WTC11 (cell line): ENCODE measurements around the gene SHISA9. TPM values are rescaled to one million over a fixed set of nuclear protein-coding genes. Genes with fewer than 3 reads are reported as not detected.

Experiments
- ATAC-seq: fragments of 200-7000 bp; cut with Tn5 transposase; 2 replicates; pipeline ENCODE4 v1.10.0; 2021; ENCODE audit warnings: mild to moderate bottlenecking, moderate library complexity
- CTCF ChIA-PET: fragments of 300-600 bp; sonication (Branson Sonifier 250); formaldehyde crosslinking; loops from one replicate; lab custom pipeline; 2021; ENCODE audit warnings: antibody characterized with exemption; lab: Charles Lee
- POLR2A ChIA-PET: fragments of 350-600 bp; sonication (Branson Sonifier 250); formaldehyde crosslinking; loops from one replicate; lab custom pipeline; 2021; ENCODE audit warnings: antibody characterized with exemption; lab: Charles Lee
- DNase-seq: peaks from one replicate; pipeline ENCODE4 v3.0.0; 2021; ENCODE audit warnings: low spot score
- H3K27ac Mint-ChIP-seq: 2 replicates; pipeline ENCODE4 v1.8.0; 2021; ENCODE audit warnings: mixed read lengths
- H3K27me3 Mint-ChIP-seq: 2 replicates; pipeline ENCODE4 v1.8.0; 2021; ENCODE audit warnings: low read depth, mild to moderate bottlenecking, moderate library complexity, mixed read lengths
- H3K36me3 Mint-ChIP-seq: 2 replicates; pipeline ENCODE4 v1.8.0; 2021; ENCODE audit warnings: mixed read lengths
- H3K4me1 Mint-ChIP-seq: 2 replicates; pipeline ENCODE4 v1.8.0; 2022; ENCODE audit warnings: mixed read lengths
- H3K4me3 Mint-ChIP-seq: 2 replicates; pipeline ENCODE4 v1.8.0; 2021; ENCODE audit warnings: mild to moderate bottlenecking, moderate library complexity, mixed read lengths
- H3K9me3 Mint-ChIP-seq: 2 replicates; pipeline ENCODE4 v1.8.0; 2021; ENCODE audit warnings: mixed read lengths
- ATF1 ChIP-seq: sonication (generic); formaldehyde crosslinking; IDR thresholded peaks from 2 replicates; pipeline ENCODE4 v1.8.1; 2023; ENCODE audit warnings: mild to moderate bottlenecking, moderate library complexity, missing genetic modification reagents
- ATF2 ChIP-seq: sonication (generic); formaldehyde crosslinking; IDR thresholded peaks from 2 replicates; pipeline ENCODE4 v1.8.1; 2022; ENCODE audit warnings: low read depth, missing genetic modification reagents, borderline replicate concordance
- ATF3 ChIP-seq: sonication (generic); formaldehyde crosslinking; conservative IDR thresholded peaks from 2 replicates; pipeline ENCODE4 v1.8.1; 2022; ENCODE audit warnings: mild to moderate bottlenecking, missing genetic modification reagents
- ETV6 ChIP-seq: sonication (generic); formaldehyde crosslinking; IDR thresholded peaks from 2 replicates; pipeline ENCODE4 v1.8.1; 2022; ENCODE audit warnings: mild to moderate bottlenecking, missing genetic modification reagents
- FOXK1 ChIP-seq: sonication (generic); formaldehyde crosslinking; IDR thresholded peaks from 2 replicates; pipeline ENCODE4 v1.8.0; 2022; ENCODE audit warnings: mild to moderate bottlenecking, moderate library complexity, missing genetic modification reagents
- FOXP4 ChIP-seq: sonication (generic); formaldehyde crosslinking; IDR thresholded peaks from 2 replicates; pipeline ENCODE4 v1.8.0; 2022; ENCODE audit warnings: mild to moderate bottlenecking, missing genetic modification reagents
- HMGA2 ChIP-seq: fragments of 250-450 bp; sonication (Bioruptor Pico); IDR thresholded peaks from 2 replicates; pipeline ENCODE4 v1.4.0; 2021; ENCODE audit warnings: mild to moderate bottlenecking, moderate library complexity
- KAT7 ChIP-seq: sonication (generic); formaldehyde crosslinking; IDR thresholded peaks from 2 replicates; pipeline ENCODE4 v1.8.1; 2023; ENCODE audit warnings: missing genetic modification reagents, mild to moderate bottlenecking, borderline replicate concordance
- NFYB ChIP-seq: sonication (generic); formaldehyde crosslinking; conservative IDR thresholded peaks from 2 replicates; pipeline ENCODE4 v1.8.0; 2022; ENCODE audit warnings: low read depth, missing genetic modification reagents
- PRDM15 ChIP-seq: sonication (generic); formaldehyde crosslinking; IDR thresholded peaks from 2 replicates; pipeline ENCODE4 v1.8.0; 2022; ENCODE audit warnings: missing genetic modification reagents
- PREB ChIP-seq: sonication (generic); formaldehyde crosslinking; IDR thresholded peaks from 2 replicates; pipeline ENCODE4 v1.8.1; 2022; ENCODE audit warnings: mild to moderate bottlenecking, missing genetic modification reagents, moderate library complexity, borderline replicate concordance
- PRRX2 ChIP-seq: fragments of 250-450 bp; sonication (Bioruptor Pico); IDR thresholded peaks from 2 replicates; pipeline ENCODE4 v1.8.0; 2021; ENCODE audit warnings: mild to moderate bottlenecking
- RORB ChIP-seq: fragments of 250-450 bp; sonication (Bioruptor Pico); IDR thresholded peaks from 2 replicates; pipeline ENCODE4 v1.9.0; 2021; ENCODE audit warnings: mild to moderate bottlenecking
- SMAD4 ChIP-seq: sonication (generic); formaldehyde crosslinking; IDR thresholded peaks from 2 replicates; pipeline ENCODE4 v1.8.0; 2022; ENCODE audit warnings: mild to moderate bottlenecking, missing genetic modification reagents
- SP1 ChIP-seq: sonication (generic); formaldehyde crosslinking; conservative IDR thresholded peaks from 2 replicates; pipeline ENCODE4 v1.8.1; 2022; ENCODE audit warnings: missing genetic modification reagents
- TEAD1 ChIP-seq: sonication (generic); formaldehyde crosslinking; IDR thresholded peaks from 2 replicates; pipeline ENCODE4 v1.8.0; 2022; ENCODE audit warnings: mild to moderate bottlenecking, missing genetic modification reagents
- USF1 ChIP-seq: sonication (generic); formaldehyde crosslinking; IDR thresholded peaks from 2 replicates; pipeline ENCODE4 v1.8.0; 2022; ENCODE audit warnings: mild to moderate bottlenecking, missing genetic modification reagents
- ZNF232 ChIP-seq: sonication (generic); formaldehyde crosslinking; IDR thresholded peaks from 2 replicates; pipeline ENCODE4 v1.8.0; 2022; ENCODE audit warnings: mild to moderate bottlenecking, missing genetic modification reagents
- ZNF317 ChIP-seq: sonication (generic); formaldehyde crosslinking; IDR thresholded peaks from 2 replicates; pipeline ENCODE4 v1.8.1; 2023; ENCODE audit warnings: low read depth, mild to moderate bottlenecking, moderate library complexity, missing genetic modification reagents, borderline replicate concordance
- ZNF423 ChIP-seq: fragments of 250-450 bp; sonication (Bioruptor Pico); IDR thresholded peaks from 2 replicates; pipeline ENCODE4 v2.1.2; 2022; ENCODE audit warnings: mild to moderate bottlenecking, moderate library complexity
- total RNA-seq: library from RNA; stranded (reverse); gene quantifications from 3 replicates; pipeline ENCODE4 v1.2.3, GENCODE V29; 2021
- TF ChIP-seq, protein P1 (sequence below): fragments of 250-450 bp; sonication (Bioruptor Pico); IDR thresholded peaks from 2 replicates; pipeline ENCODE4 v1.9.0; 2021; ENCODE audit warnings: mild to moderate bottlenecking
- TF ChIP-seq, protein P2 (sequence below): fragments of 250-450 bp; sonication (Bioruptor Pico); IDR thresholded peaks from 2 replicates; pipeline ENCODE4 v1.8.0; 2021; ENCODE audit warnings: mild to moderate bottlenecking
- TF ChIP-seq, protein P3 (sequence below): fragments of 250-450 bp; sonication (Bioruptor Pico); IDR thresholded peaks from 2 replicates; pipeline ENCODE4 v1.9.0; 2021; ENCODE audit warnings: moderate library complexity, mild to moderate bottlenecking, inconsistent platforms, borderline replicate concordance
- TF ChIP-seq, protein P4 (sequence below): sonication (generic); formaldehyde crosslinking; IDR thresholded peaks from 2 replicates; pipeline ENCODE4 v1.8.1; 2023; ENCODE audit warnings: mild to moderate bottlenecking, missing genetic modification reagents, moderate library complexity

Gene SHISA9
- total RNA-seq, 1 experiment from 2014 or later = 37.5 TPM

DNA sequence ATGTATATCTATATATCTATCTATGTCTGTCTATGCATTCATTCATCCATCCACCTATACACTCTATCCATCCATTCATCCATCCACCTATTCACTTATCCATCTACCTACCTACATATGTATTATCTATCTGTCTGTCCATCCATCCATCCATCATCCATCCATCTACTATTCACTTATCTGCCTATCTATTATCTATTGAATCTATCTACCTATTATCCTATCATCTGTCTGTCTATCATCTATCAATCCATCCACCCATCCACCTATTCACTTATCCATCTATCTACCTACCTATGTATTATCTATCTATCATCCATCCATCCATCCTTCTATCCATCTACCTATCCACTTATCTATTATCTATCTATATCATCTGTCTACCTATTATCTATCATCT lies 302.3 kb downstream of the SHISA9 start (continued):
- TF ChIP-seq PREB (CRISPR knock-in tag) (no peak), FOXP4 (no peak), NFYB (no peak), ETV6 (no peak), ATF2 (CRISPR knock-in tag) (no peak), ZNF232 (CRISPR knock-in tag) (no peak)
- TF ChIP-seq, protein P1, sequence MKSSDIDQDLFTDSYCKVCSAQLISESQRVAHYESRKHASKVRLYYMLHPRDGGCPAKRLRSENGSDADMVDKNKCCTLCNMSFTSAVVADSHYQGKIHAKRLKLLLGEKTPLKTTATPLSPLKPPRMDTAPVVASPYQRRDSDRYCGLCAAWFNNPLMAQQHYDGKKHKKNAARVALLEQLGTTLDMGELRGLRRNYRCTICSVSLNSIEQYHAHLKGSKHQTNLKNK (CRISPR knock-in tag) = no peak

DNA sequence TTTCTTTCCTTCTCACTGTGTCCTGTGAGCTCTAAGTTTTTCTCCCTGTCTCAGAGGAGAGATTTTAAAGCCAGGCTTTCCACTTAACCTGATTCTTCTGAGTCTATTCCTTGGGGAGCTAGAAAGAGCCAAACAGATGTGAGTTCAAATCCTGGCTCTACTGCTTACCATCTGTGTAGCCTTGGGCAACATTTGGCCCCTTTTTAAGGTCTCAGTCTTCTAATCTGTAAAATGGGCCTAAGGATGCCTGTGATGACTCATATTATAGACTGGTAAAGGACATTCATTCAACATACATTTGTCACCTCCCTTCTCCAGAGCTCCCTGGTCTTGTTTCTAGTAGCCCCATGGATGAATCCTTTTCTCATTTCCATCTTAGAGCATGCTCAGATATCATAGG lies 304.0 kb downstream of the SHISA9 start:
- peaks cover 11% of the 10 kb centered on the region for H3K4me1 Mint-ChIP-seq
- H3K9me3 Mint-ChIP-seq = no peaks in the 10 kb centered on the region
- no peak for DNase-seq
- H3K4me3 Mint-ChIP-seq = no peak overlapping the region
- H3K27ac Mint-ChIP-seq = no peak overlapping the region
- H3K36me3 Mint-ChIP-seq = peaks cover 4% of the 10 kb centered on the region
- ChIA-PET CTCF (no interaction called here), POLR2A (interaction anchor here (0.7 kb wide), 1 partner anchor 284 kb away, joined by 4 read pairs; no protein-coding TSS in a partner anchor)
- no peaks in the 10 kb centered on the region for H3K27me3 Mint-ChIP-seq
- no peak for TF ChIP-seq ATF3 (CRISPR knock-in tag)
- no peak for TF ChIP-seq HMGA2 (CRISPR knock-in tag)
- no peak for TF ChIP-seq RORB (CRISPR knock-in tag)
- TF ChIP-seq ATF1 = no peak
- no peak for TF ChIP-seq KAT7 (CRISPR knock-in tag)
- no peak for TF ChIP-seq TEAD1 (CRISPR knock-in tag)
- TF ChIP-seq, protein P2, sequence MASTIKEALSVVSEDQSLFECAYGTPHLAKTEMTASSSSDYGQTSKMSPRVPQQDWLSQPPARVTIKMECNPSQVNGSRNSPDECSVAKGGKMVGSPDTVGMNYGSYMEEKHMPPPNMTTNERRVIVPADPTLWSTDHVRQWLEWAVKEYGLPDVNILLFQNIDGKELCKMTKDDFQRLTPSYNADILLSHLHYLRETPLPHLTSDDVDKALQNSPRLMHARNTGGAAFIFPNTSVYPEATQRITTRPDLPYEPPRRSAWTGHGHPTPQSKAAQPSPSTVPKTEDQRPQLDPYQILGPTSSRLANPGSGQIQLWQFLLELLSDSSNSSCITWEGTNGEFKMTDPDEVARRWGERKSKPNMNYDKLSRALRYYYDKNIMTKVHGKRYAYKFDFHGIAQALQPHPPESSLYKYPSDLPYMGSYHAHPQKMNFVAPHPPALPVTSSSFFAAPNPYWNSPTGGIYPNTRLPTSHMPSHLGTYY (CRISPR knock-in tag) = no peak
- TF ChIP-seq, protein P3, sequence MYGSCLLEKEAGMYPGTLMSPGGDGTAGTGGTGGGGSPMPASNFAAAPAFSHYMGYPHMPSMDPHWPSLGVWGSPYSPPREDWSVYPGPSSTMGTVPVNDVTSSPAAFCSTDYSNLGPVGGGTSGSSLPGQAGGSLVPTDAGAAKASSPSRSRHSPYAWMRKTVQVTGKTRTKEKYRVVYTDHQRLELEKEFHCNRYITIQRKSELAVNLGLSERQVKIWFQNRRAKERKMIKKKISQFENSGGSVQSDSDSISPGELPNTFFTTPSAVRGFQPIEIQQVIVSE (CRISPR knock-in tag) = no peak
- no peak for TF ChIP-seq PRDM15 (CRISPR knock-in tag)
- TF ChIP-seq, protein P4, sequence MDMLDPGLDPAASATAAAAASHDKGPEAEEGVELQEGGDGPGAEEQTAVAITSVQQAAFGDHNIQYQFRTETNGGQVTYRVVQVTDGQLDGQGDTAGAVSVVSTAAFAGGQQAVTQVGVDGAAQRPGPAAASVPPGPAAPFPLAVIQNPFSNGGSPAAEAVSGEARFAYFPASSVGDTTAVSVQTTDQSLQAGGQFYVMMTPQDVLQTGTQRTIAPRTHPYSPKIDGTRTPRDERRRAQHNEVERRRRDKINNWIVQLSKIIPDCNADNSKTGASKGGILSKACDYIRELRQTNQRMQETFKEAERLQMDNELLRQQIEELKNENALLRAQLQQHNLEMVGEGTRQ (CRISPR knock-in tag) = no peak
- TF ChIP-seq, protein P1 (CRISPR knock-in tag) = no peak
- no peak for TF ChIP-seq ZNF232 (CRISPR knock-in tag)
- TF ChIP-seq SMAD4 (CRISPR knock-in tag) = no peak
- TF ChIP-seq FOXK1 = no peak
- no peak for TF ChIP-seq USF1 (CRISPR knock-in tag)
- no peak for TF ChIP-seq PRRX2 (CRISPR knock-in tag)
- no peak for TF ChIP-seq ZNF317
- TF ChIP-seq SP1 (CRISPR knock-in tag) = no peak
- no peak for TF ChIP-seq ZNF423 (CRISPR knock-in tag)
- TF ChIP-seq, all 79 proteins: peak for 0
- ATAC-seq = no peak
